Activated effector memory CD4-positive, alpha-beta T cell treated with Interleukin-2 at 50 U/mL for 16 hours (primary cell): Measurements from ENCODE around the gene ST3GAL2.
A peak's percentile ranks its signal among the peaks of the same experiment; 100 is the strongest.

Source experiments
- DNase-seq: peaks from one replicate; pipeline ENCODE4 v3.0.0-alpha.2; 2020

Gene ST3GAL2

DNA sequence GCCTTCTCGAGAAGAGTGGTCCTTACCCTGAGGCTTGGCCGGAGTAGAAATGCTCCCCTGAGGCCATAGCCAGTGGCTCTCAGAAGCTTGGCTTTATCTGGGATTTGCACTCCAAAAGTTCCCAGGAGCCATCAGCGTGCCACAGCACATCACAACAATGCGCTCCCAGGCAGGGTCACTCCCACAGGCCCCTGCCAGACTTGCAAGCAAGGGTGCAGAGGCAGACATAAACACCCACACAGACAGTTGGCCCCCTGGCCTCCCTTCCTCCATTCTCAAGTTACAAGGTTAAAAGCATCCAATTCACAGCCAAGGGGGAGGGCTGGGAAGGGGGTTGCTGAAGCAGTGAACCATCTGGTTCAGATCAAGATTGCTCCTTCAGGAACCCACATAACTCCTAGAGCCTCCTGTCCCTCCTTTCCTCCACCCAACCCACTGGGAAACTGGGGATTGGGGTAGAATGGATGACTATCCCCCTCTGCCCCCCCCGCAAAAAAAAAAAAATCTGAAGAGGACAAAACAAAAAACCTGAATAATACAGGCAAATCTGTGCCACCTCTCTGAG lies 1.8 kb downstream of the ST3GAL2 start:
- no peak for DNase-seq

DNA sequence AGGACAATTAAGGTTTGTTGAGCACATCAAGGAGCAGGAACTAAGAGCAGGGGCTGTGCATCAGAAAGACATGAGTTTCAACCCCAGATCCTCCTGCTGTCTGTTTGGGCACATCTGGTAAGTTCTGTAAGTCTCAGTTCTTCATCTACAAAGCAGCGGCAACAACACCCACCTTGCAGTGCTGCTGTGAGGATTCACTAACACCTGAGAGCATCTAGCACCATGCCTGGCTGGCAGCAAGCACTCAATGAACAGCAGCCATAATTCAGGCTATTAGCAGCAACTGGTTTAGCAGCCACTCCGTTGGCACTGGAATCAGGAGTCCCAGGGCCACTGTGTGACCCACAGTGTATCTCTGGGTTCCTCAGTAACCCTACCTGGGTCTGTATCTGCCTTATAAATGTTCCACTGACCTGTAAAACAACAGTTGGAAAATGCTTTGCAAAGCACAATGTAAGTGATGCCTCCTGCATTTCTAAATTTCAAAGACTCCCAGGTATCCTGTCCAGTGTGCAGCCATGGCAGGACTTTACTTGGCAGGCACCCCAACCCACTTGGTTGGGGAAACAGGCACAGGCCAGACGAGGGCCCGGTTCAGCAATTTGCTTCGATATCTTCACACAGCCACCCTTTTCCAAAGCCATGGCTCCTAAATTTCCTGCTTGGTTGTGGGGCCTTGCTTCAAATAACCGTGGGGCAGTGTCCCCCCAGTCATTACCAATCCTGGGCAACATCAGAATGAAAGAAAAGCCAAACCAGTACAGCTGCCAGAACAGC lies 4.2 kb downstream of the ST3GAL2 start:
- no peak for DNase-seq

GRCh38 chr16:70433458-70434103 lies 5.3 kb downstream of the ST3GAL2 start:
- no peak for DNase-seq

GRCh38 chr16:70432723-70433457 lies 6.0 kb downstream of the ST3GAL2 start:
- no peak for DNase-seq

DNA sequence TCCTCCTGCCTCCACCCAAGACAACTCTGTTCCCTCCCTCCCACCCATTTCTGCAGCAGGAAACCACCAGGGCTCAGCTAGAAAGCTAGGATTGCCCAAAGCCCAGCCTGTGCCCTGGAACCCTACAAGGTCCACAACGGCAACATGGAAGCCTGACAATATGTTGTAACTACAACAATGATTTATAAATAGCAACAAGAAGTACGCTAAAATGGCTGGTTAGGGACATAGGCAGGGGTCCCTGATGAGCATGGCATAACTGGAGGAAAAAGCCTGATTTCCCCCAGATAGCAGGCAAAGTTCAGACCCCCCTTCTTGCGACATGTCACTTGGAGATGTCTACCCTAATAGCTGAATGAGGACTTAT lies 6.6 kb downstream of the ST3GAL2 start:
- DNase-seq: no peak

DNA sequence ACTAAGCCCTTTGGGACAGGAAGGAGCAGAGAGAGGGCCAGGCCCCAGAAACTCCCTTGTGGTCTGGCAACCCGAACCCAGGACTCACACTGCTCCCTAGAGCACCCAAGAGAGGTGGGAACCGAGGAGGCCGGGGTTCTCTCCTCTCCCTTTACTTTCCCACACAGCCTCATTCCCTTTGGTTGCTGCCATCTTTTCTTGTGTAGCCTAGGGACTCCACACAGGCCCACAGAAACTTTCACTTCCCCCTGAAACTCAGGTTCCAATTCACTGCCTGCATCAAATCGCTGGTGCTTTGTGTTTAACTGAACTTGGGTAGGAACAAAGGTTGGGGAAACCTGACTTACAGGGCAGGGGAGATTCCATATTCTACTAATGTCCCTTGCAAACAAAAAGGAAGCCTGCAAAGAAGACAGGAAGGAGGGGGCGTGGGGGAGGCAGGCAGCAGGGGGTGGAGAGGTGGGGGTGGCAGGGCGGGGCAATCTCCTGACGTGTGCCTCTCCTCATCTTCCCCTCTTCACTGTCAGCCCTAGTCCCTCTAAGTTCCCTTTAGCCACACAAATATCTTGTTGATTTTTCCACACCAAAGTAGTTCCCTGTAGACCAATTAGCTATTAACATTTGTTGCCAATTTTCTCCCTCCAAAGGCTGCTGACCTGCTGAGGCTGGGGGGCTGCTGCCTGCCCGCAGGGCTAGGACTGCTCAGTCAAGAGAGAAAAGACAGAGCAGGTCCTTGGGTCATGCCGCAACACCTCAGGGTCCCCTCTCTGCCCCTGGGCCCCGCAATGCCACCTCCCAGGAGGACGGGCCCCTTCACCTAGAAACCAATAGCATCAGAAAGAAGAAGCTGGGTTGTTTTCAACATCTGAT lies 8.0 kb downstream of the ST3GAL2 start:
- DNase-seq: peak; percentile 24

GRCh38 chr16:70429888-70430666 lies 8.8 kb downstream of the ST3GAL2 start:
- DNase-seq: no peak

DNA sequence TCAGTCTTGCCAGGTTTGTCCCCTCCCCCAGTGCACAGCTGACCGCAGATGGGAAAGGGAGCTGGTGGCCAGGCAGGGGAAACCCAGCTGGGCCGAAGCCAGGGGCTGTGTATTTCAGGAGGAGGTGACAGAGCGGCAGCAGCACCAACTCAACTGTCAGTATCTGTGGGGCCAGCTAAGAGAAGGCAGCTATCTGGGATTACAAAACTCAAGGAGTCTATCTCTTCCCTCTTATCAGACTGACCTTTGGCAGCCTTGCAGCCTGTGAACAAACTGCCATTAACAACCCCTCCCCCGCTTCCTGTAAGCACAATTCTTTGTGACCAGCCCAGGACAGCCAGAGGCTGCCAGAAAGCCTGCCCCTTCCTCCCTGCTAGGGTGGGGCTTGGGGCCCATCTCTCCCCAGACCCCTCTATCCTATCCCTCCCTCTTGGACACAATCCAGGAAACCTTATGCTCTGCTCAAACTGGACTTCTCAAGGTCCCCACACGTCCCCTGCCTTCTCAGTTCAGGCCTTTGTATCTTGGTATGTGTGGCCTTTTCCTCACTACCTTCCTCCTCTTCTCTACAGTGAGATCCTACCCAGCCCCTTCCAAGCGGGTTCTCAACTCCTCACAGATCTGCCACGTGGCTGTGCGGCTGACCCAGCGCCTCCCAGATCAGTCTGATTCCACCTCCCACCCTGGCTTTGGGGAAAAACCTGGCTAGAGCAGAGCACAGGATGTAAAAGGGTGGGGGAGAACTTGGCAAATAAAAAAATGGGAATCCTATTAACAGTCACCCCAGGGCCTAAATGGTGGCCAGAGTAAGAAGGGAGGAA lies 10.5 kb downstream of the ST3GAL2 start:
- no peak for DNase-seq

- DNase-seq: no peak
Observed at GRCh38 chr16:70427786-70428177, 11.1 kb downstream of the ST3GAL2 start.

DNA sequence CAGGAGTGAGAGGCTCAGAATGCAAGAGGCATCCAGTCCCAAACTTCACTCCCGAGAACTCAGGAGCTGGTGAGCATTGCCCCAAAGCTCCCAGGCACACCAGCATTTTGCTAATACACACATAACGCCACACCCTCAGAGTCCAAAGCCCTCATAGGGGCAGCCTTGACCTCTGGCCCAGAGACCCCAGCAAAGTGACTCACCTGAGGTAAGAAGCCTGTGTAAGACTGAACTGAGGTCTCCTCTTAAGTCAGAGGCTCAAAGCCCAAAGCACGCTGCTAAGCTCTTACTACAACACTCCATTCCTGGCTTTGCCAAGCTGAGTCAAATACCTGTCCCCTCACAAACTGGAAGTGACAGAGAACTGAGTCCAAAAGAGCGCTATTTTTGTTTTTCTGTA lies 16.4 kb downstream of the ST3GAL2 start:
- no peak for DNase-seq

DNA sequence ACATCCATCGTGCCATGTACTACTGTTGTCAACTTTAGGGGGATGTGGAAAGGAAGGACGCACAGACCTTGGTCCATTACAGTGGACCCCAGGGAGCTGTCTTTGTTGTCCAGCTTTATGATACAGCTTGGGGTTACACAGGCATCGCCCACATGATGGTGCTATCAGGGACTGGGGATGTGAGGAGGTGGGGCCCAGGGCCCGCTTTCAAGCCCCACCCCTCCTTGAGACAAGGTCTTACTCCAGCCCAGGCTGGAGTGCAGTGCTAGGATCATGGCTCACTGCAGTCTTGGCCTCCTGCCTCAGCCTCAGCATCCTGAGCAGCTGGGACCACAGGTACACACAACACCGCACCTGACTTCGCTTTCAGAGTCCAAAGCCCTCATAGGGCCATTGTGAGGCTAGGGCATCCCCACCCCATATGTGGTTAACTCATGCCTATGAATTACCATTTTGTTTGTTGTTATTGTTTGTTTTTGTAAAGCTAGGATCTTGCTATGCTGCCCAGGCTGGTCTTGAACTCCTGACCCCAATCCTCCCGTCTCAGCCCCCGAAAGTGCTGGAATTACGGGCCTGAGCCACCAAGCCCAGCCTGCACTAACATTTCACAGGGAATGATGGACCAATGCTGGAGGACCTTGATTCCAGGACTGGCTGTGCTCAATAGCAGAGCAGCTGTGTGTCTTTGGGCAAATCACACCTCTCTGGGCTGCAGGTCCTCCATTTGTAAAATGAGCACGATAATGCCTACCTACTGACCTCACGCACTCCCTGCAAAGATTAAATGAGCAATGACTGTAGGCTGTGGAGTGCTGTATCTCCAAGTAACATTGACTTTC lies 17.2 kb downstream of the ST3GAL2 start:
- DNase-seq: no peak

DNA sequence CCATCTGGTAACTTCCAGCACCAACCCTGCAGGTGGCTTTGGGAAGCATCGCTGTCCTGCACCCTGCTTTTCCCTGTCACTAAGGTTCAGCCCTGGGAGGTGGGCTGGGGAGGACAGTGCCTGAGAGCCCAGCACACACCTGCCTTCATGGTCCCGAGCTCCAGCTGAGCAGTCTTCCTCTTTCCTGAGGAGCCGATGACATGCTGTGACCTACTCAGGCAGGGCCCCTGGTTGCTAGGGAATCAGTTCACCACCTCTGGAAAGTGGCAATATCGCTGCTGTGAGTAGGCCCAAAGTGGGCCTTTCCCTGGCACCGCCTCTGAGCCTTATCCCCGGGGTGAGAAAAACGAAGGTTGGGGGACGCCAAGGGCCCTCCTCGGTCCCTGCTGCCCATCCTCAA lies 17.9 kb downstream of the ST3GAL2 start:
- DNase-seq: no peak

DNA sequence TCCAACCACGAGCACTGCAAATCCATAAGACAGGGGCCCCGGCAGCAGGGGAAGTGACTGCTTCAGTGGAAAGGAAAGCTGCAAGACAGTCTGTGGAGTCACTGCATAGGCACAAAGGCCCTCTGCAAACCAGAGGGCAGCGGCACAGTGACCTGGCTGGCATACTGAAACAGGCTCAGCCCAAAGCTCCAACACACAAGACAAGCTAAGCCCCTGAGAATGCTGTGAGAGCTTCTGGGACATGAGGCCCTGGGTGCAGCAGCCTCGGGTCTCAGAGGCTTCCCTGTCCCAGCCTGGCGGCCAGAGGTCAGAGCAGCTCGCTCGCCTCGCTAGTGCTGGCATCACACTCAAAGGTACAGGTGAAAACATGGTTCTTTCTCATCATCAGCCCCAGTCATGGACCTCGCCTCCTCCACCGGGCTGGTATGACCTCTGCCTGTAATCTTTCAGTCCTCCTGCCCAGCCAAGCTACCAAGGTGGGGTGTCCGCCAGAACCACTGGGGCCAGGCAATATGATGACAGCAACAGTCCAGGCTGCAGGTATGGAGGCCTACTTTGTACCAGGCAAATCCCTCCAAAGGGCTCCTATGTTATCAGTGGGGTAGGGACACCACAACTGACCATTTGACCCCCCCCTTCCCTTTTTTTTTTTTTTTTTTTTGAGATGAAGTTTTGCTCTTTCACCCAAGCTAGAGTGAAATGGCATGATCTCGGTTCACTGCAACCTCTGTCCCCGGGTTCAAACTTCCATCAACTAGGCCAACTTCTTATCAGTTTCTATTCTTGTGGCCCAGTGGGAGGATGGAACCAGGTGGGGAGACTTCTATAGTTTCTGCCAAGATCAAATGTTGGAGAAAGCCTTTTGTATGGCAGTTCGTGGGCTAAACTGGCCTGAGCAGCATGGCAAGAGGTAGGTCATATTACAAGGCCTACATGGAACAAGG lies 19.2 kb downstream of the ST3GAL2 start:
- no peak for DNase-seq

DNA sequence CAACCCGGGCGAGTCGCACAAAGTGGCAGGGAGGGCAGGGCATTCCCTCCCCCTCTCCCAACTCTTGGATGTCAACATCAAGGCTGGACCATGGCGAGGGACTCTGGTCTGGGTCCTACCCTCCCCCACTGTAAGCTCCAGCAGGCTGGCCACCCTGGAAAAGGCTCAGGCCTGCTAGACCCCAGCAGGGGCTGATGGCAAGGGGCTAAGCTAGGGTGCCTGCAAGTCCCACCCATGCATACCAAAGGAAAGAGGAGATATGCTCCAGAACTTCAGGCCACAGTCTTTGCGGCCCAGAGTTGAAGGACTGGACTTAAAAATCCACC lies 19.9 kb downstream of the ST3GAL2 start:
- no peak for DNase-seq

DNA sequence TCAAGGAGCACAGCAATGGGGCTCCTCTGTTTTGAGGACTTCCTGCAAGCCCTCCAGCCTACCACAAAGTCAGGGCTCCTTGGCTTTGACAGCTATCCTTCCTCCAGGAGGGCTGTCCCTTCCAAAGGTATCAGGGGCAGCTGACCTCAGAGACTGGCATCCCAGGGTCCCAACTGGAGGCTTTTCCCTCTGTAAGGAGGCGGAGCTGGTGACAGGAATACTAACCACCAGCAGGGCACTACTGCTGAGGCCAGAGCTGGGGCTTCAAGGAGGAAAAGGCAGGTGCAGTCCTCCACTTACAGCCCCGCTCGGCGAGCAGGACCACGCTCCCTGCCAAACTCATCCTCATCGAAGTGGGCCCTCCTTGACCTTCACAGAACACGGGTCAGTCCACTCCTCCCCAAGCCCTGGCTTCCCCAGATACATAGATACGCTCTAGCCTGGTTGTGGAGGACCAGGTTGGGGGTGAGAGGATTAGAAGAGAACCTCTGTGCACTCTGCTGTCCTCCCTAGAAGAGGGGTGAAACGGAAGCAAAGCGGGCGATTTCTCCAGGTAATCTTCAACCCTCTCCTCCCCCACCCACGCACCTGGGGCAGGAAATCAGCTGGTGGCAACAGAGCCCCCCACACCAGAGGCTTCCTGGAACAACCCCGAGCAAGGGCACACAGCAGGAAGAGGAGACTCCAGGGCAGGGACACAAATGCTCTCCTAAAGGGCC lies 20.5 kb downstream of the ST3GAL2 start:
- no peak for DNase-seq

DNA sequence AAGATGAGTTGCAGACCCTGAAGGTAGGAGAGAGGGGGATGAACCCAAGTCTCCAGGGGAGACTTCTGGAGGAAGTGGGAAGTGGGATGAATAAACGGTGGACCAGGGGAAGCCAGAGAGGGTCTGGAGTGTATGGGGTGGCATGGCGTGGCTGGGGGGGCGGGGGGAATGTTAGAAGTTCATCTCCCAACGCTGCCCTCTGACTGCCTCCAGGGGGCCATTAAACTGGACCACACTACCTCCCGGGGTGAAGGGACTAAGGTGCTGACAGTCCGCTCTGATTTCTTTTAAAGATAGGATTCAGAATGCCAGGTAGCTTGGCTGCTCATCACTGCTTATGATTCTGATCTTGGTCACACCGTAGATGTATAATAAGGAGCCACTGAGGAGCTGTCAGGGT lies 21.2 kb downstream of the ST3GAL2 start:
- DNase-seq: no peak

- DNase-seq: no peak
Observed at GRCh38 chr16:70416748-70417616, 21.9 kb downstream of the ST3GAL2 start.
